Activated CD8-positive, alpha-beta memory T cell treated with anti-CD3 and anti-CD28 coated beads, Interleukin-2, amount 50 U/mL, for 24 hours (primary cell): ENCODE data around the gene ADAM17.
A peak's percentile ranks its signal among the peaks of the same experiment; 100 is the strongest.
"Not testable (repeated sequence)": the region's sequence is repeated elsewhere in the genome, so short reads cannot be mapped to it uniquely, and the experiment has no call there.

Source experiments
- DNase-seq: peaks from one replicate; pipeline ENCODE4 v3.0.0-alpha.2; 2020; ENCODE audit errors: extremely low read depth

ADAM17 gene

DNA sequence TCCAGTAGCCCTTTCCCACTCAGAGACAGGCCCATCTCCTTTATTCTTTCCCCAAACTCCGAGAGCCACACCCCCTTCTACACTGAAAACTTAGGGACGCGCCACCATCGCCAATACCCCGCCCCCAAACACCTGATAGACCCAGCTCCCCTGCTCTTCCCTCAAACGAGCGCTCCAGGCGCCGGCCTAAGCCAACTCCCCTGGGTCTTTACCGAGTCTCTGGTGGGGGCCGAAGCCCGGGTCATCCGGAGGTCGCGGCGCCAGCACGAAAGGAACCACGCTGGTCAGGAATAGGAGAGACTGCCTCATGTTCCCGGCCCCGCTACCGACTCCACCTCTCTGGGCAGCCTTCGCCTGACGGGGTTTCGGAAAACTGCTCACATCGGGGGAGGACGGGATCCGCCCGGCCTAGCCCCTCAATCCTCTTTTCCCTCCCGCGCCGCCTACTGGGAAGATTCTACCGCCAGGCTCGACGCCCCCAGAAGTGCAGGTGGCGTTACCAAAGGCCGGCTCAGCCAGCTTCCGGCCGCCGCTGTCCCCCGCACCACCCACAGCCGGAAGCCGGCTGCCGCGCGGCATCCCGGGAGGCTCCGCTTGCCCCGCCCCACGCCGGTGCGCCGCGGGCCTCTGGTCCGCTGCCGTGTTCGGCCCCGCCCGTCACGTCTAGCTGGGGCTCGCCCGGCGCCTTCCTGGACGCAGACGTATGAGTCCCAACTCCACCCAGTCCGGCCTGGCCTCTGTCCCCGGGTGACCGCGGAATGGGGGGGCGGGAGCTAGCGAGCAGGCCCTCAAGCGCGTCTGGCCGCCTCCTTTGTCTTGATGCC is at the start of gene ADAM17:
Gene ADAM17, minus strand, starts transcription at position 534 of the 824 bp plus-strand sequence. Its CDS starts 225 bp downstream, at position 309.
- peak; percentile 64 for DNase-seq

- DNase-seq: no peak
Observed at GRCh38 chr2:9602412-9602811, 46.8 kb upstream of the ADAM17 start.

GRCh38 chr2:9601397-9601796 is 45.8 kb upstream of the ADAM17 start:
- no peak for DNase-seq

- no peak for DNase-seq
Observed at GRCh38 chr2:9599430-9599829, 43.8 kb upstream of the ADAM17 start.

GRCh38 chr2:9596621-9597311 is 41.1 kb upstream of the ADAM17 start:
- no peak for DNase-seq

GRCh38 chr2:9595746-9596145 is 40.1 kb upstream of the ADAM17 start:
- no peak for DNase-seq

DNA sequence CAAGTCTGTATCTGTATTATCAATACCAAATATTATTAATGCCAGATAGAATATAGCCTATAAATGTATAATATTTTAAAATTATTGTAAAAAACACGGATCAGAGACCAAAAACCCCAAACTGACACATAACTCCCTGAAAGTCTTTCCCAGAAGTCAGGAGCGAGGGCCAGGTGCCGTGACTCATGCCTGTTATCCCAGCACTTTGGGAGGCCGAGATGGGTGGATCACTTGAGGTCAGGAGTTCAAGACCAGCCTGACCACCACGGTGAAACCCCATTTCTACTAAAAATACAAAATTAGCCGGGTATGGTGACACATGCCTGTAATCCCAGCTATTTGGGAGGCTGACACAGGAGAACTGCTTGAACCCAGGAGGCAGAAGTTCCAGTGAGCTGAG is 39.6 kb upstream of the ADAM17 start:
- DNase-seq: not testable (repeated sequence)

- no peak for DNase-seq
Observed at GRCh38 chr2:9594366-9595054, 38.9 kb upstream of the ADAM17 start.

DNA sequence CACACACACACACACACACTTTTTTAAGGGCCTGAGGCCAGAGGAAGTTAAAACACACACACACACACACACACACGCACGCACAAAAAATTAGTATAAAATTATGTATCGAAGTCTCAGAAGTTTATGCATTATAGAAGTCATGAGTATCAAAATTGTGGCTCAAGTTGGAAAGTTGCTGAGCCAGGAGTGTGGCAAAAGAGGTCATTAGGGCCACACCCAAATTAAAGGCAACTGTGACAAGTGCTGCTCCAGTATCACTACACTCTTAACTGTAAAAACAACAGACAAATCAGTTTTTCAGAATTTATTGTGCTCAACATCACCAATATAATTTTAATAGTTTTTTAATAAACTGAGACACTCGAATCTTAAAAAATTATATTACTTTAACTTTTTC is 38.3 kb upstream of the ADAM17 start:
- no peak for DNase-seq

DNA sequence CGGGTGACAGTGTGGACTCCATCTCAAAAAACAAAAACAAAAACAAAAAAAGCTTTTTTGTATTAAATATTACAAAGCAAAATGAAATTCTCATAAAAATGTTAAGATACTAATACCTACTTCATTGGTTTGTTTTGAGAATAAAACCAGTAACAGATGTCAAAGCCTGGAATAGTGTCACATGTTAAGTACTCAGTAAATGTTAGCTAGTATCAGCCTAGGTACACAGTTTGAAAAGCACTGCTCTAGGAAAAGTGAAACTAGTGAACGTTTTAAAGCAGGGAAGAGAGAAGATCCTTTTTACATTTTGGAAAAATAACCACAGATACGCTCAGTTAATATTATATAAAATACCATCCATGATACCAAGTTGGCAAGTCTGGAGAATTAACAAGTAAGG is 37.1 kb upstream of the ADAM17 start:
- no peak for DNase-seq

DNA sequence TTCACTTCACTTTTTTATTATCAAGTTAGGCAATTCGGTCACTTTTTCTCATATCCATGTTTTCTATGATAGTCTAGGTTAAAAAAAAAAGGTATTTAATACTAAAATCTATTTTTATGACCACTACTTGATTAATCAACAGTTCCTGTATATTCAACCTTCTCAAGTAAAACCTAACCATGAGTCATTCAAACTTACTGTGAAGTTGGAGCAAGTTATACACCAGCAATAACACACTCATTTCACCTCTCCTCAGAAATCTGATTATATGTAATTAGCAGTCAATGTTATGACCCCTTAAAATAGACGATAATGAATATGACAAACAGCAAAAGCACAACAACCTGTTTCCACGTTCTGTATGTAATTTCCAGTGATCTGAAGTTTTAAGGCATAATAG is 35.0 kb upstream of the ADAM17 start:
- DNase-seq: no peak

DNA sequence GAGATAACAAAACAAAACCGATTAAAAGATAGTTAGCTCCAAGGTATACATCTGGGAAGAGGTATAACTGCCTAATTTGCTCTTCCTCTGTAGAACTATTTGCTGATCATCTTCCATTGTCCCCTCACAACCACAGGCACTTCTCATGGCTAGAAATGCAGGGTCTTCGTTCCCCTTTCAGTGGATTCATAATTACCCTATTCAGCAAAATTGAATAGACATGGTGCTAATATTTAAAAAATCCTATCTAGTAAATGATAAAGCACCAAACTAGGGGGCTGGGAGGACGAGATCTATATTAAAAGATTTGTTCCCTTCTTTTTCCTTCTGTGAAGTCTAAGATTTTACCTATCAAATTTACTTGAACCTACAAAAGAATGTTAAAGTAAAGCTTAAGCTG is 30.8 kb upstream of the ADAM17 start:
- DNase-seq: no peak

GRCh38 chr2:9585486-9585885 is 29.9 kb upstream of the ADAM17 start:
- DNase-seq: no peak

DNA sequence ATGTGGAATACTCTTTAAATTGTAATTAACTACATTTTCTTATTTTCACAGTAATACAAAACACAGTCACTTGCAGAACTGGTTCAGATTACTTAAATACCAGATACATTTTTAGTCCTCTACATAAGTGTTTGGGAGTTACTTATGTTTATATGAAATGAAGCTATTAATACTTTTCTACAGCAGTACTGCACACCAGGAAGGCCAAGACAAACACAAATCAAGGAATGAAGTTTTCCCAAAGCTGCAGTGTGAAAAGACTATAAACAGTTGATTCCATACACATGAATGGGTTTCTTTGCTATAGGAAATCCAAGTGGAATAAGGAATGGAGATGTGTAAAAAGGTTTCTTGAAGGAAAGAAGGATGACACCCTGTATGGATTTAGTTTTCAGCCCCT is 29.3 kb upstream of the ADAM17 start:
- DNase-seq: not testable (repeated sequence)

- DNase-seq: no peak
Observed at GRCh38 chr2:9582624-9583023, 27.0 kb upstream of the ADAM17 start.

DNA sequence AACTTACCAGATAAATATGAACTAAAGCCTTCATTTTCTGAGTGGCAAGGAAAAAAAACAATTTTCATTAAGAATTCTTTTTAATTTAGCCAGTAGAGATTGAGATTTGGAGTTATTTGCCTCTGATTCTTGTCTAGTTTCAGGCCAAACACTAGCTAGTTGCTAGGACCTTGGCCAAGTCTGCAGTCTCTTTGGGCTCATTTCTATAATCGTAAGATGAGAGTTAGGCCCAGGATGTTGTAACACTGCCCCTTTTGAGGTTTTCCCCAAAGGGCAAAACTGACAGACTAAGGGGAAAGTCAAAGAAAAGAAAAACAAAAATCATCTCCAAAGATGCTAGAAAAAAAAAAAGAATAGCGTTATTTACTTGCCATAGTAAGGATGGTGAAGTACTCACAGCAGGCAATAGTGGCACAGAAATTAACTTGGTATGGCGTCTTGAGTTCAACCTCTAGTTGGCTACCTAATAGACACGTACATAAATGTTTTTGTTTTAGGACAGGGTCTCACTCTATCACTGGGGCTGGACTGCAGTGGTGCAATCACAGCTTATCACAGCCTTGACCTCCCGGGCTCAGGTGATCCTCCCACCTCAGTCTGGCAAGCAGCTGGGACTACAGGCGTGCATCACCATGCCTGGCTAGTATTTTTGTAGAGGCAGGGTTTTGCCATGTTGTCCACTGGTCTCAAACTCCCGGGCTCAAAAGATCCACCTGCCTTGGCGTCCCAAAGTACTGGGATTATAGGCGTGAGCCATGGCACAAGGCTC is 23.0 kb upstream of the ADAM17 start:
- no peak for DNase-seq

GRCh38 chr2:9574331-9574730 is 18.7 kb upstream of the ADAM17 start:
- no peak for DNase-seq

GRCh38 chr2:9573840-9574239 is 18.2 kb upstream of the ADAM17 start:
- DNase-seq: no peak

DNA sequence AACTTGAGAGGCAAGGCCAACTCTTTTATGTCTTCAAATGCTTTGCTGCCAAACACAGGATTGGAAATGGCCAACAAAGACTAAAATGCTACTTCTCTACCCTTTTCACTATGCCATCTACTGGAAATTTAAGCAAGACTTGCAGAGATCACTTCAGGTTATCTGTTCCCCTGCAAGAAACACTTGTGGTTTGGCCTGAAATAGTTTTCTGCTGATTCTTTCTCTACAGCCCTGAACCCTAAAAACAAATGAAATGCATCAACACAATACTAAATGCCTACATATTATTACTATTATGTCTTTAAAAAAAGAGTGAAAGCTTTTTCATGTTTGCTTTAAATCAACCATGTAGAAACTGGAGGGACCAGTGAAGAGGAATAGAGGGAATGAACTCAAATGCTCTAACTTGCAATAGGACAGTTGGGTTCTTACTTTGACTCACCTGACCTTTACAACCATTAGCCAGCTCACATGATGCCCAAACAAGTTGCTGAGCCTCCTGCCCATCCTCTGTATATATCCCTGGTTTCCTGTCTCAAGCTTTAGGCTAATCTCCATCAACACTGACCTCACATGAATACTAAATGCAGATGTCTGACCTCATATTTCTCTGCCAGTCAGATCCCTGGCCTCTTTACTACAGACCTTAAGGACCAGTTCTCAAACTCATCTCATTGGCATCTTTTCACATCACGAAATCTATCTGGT is 17.5 kb upstream of the ADAM17 start:
- DNase-seq: no peak

GRCh38 chr2:9570182-9571060 is 14.8 kb upstream of the ADAM17 start:
- no peak for DNase-seq
